Neural cell (in vitro differentiated cells): Measurements from ENCODE around the gene RUNDC3A. TPM values are rescaled to one million over a fixed set of nuclear protein-coding genes. Genes with fewer than 3 reads are reported as not detected.

Source experiments
- H2AFZ ChIP-seq: fragments of 200-600, 300-800 bp; sonication (generic), shearing (Covaris generic); 2 replicates; pipeline ENCODE4 v1.6.0; 2014; ENCODE audit warnings: low read depth, mild to moderate bottlenecking, antibody characterized with exemption, low read length, moderate library complexity
- H3F3A ChIP-seq: fragments of 200-600 bp; shearing (Covaris generic); 2 replicates; pipeline ENCODE4 v1.6.1; 2016; ENCODE audit warnings: mild to moderate bottlenecking, moderate library complexity, mixed read lengths, antibody characterized with exemption, low read length; ENCODE audit not compliant: insufficient read depth, poor library complexity, severe bottlenecking
- H3K27ac ChIP-seq: fragments of 200-600, 300-800 bp; sonication (generic), shearing (Covaris generic); 2 replicates; pipeline ENCODE4 v1.5.1; 2014; ENCODE audit warnings: mild to moderate bottlenecking, low read length, moderate library complexity
- H3K27me3 ChIP-seq: fragments of 300-800, 200-600 bp; sonication (generic), shearing (Covaris generic); 2 replicates; pipeline ENCODE4 v1.6.0; 2014; ENCODE audit warnings: mild to moderate bottlenecking, low read depth, low read length, moderate library complexity; ENCODE audit not compliant: insufficient read depth
- H3K36me3 ChIP-seq: fragments of 300-800, 200-600 bp; sonication (generic), shearing (Covaris generic); 2 replicates; pipeline ENCODE4 v1.5.1; 2014; ENCODE audit warnings: mild to moderate bottlenecking, antibody characterized with exemption, low read length, moderate library complexity; ENCODE audit not compliant: insufficient read depth
- H3K4me2 ChIP-seq: fragments of 300-800, 200-600 bp; sonication (generic), shearing (Covaris generic); 2 replicates; pipeline ENCODE4 v1.6.0; 2014; ENCODE audit warnings: mild to moderate bottlenecking, low read length
- H3K4me3 ChIP-seq: fragments of 300-800, 200-600 bp; sonication (generic), shearing (Covaris generic); 2 replicates; pipeline ENCODE4 v1.5.1; 2014; ENCODE audit warnings: mild to moderate bottlenecking, low read length, moderate library complexity
- H3K79me2 ChIP-seq: fragments of 200-600 bp; shearing (Covaris generic); replicated peaks from 2 replicates; pipeline ENCODE4 v1.6.0; 2014; ENCODE audit warnings: mild to moderate bottlenecking, low read length, moderate library complexity; ENCODE audit not compliant: insufficient read depth
- H3K9ac ChIP-seq: fragments of 300-800, 200-600 bp; sonication (generic), shearing (Covaris generic); 2 replicates; pipeline ENCODE4 v1.6.1; 2016; ENCODE audit warnings: mild to moderate bottlenecking, low read length, mixed read lengths
- H3K9me2 ChIP-seq: fragments of 200-600 bp; shearing (Covaris generic); 2 replicates; pipeline ENCODE4 v1.6.1; 2016; ENCODE audit warnings: mild to moderate bottlenecking, low read length, mixed read lengths; ENCODE audit not compliant: insufficient read depth
- H3K9me3 ChIP-seq: fragments of 200-600, 300-800 bp; sonication (generic), shearing (Covaris generic); 2 replicates; pipeline ENCODE4 v1.6.1; 2016; ENCODE audit warnings: mild to moderate bottlenecking, mixed run types, low read length, moderate library complexity, mixed read lengths
- H4K20me1 ChIP-seq: fragments of 200-600 bp; shearing (Covaris generic); 2 replicates; pipeline ENCODE4 v1.6.1; 2016; ENCODE audit warnings: mild to moderate bottlenecking, mixed run types; ENCODE audit not compliant: insufficient read depth
- CTCF ChIP-seq: fragments of 450-650 bp; IDR thresholded peaks from 2 replicates; pipeline ENCODE4 v1.5.1; 2014; ENCODE audit warnings: antibody characterized with exemption, mild to moderate bottlenecking, moderate library complexity; ENCODE audit not compliant: poor library complexity, severe bottlenecking
- EP300 ChIP-seq: fragments of 450-650 bp; conservative IDR thresholded peaks from 2 replicates; pipeline ENCODE4 v1.6.1; 2014; ENCODE audit warnings: antibody characterized with exemption, mild to moderate bottlenecking, moderate library complexity; ENCODE audit not compliant: poor library complexity, severe bottlenecking
- EZH2 ChIP-seq: fragments of 200-600, 300-800 bp; shearing (Covaris generic), sonication (generic); IDR thresholded peaks from 2 replicates; pipeline ENCODE4 v1.6.1; 2014; ENCODE audit warnings: antibody characterized with exemption, low read length, borderline replicate concordance, mild to moderate bottlenecking; ENCODE audit not compliant: insufficient read depth, poor library complexity, severe bottlenecking
- MXI1 ChIP-seq: fragments of 450-650 bp; conservative IDR thresholded peaks from 2 replicates; pipeline ENCODE4 v1.6.1; 2014; ENCODE audit warnings: antibody characterized with exemption, mild to moderate bottlenecking; ENCODE audit not compliant: poor library complexity, severe bottlenecking
- POLR2AphosphoS5 ChIP-seq: IDR thresholded peaks from 2 replicates; pipeline ENCODE4 v1.6.1; 2012
- RAD21 ChIP-seq: fragments of 450-650 bp; conservative IDR thresholded peaks from 2 replicates; pipeline ENCODE4 v1.6.1; 2014; ENCODE audit warnings: antibody characterized with exemption, mild to moderate bottlenecking, moderate library complexity
- REST ChIP-seq: IDR thresholded peaks from 2 replicates; pipeline ENCODE4 v1.6.1; 2012; ENCODE audit warnings: borderline replicate concordance
- SMC3 ChIP-seq: fragments of 450-650 bp; conservative IDR thresholded peaks from 2 replicates; pipeline ENCODE4 v1.6.1; 2014; ENCODE audit warnings: antibody characterized with exemption, mild to moderate bottlenecking, moderate library complexity; ENCODE audit not compliant: poor library complexity
- TAF1 ChIP-seq: IDR thresholded peaks from 2 replicates; pipeline ENCODE4 v1.6.1; 2012; ENCODE audit warnings: low read depth
- polyA plus RNA-seq: library from polyadenylated mRNA; depleted of rRNA; stranded (reverse); fragments of >200 nt; gene quantifications from 2 replicates; pipeline ENCODE4 v1.2.3, GENCODE V29; 2014

Gene RUNDC3A
- polyA plus RNA-seq, 1 donor from 2014 or later: 279 TPM

- H2AFZ ChIP-seq: no peak overlapping the region
- H3K4me2 ChIP-seq: no peak overlapping the region
- H3K27me3 ChIP-seq: no peaks in the 10 kb centered on the region
- H3K27ac ChIP-seq: no peak overlapping the region
- H4K20me1 ChIP-seq: no peaks in the 10 kb centered on the region
- no peaks in the 10 kb centered on the region for H3K36me3 ChIP-seq
- H3K9ac ChIP-seq: no peak overlapping the region
- no peaks in the 10 kb centered on the region for H3K9me2 ChIP-seq
- no peak for TF ChIP-seq MXI1
- TF ChIP-seq REST: no peak
- TF ChIP-seq POLR2AphosphoS5: no peak
- no peak for TF ChIP-seq CTCF
- no peak overlapping the region for H3K4me3 ChIP-seq
- no peaks in the 10 kb centered on the region for H3K79me2 ChIP-seq
- H3K9me3 ChIP-seq: no peaks in the 10 kb centered on the region
- no peaks in the 10 kb centered on the region for H3F3A ChIP-seq
Observed at GRCh38 chr17:44273607-44274006, 34.8 kb upstream of the RUNDC3A start.

GRCh38 chr17:44277976-44278375 lies 30.4 kb upstream of the RUNDC3A start:
- no peaks in the 10 kb centered on the region for H3K9me3 ChIP-seq
- H2AFZ ChIP-seq: no peak overlapping the region
- H3K4me2 ChIP-seq: no peak overlapping the region
- H3F3A ChIP-seq: no peaks in the 10 kb centered on the region
- no peaks in the 10 kb centered on the region for H4K20me1 ChIP-seq
- no peaks in the 10 kb centered on the region for H3K36me3 ChIP-seq
- H3K9me2 ChIP-seq: no peaks in the 10 kb centered on the region
- no peak overlapping the region for H3K4me3 ChIP-seq
- no peak for TF ChIP-seq TAF1
- H3K9ac ChIP-seq: no peak overlapping the region
- H3K79me2 ChIP-seq: no peaks in the 10 kb centered on the region
- H3K27ac ChIP-seq: no peak overlapping the region
- no peaks in the 10 kb centered on the region for H3K27me3 ChIP-seq

- H3K27me3 ChIP-seq: no peaks in the 10 kb centered on the region
- no peak overlapping the region for H2AFZ ChIP-seq
- H3K36me3 ChIP-seq: no peaks in the 10 kb centered on the region
- no peak overlapping the region for H3K9ac ChIP-seq
- TF ChIP-seq POLR2AphosphoS5: no peak
- no peak for TF ChIP-seq MXI1
- no peak for TF ChIP-seq CTCF
- no peak for TF ChIP-seq TAF1
- no peak for TF ChIP-seq EP300
- TF ChIP-seq SMC3: no peak
- TF ChIP-seq RAD21: no peak
- no peak for TF ChIP-seq EZH2
- no peak for TF ChIP-seq REST
- no peaks in the 10 kb centered on the region for H4K20me1 ChIP-seq
- no peak overlapping the region for H3K4me2 ChIP-seq
- H3K27ac ChIP-seq: no peak overlapping the region
- no peak overlapping the region for H3K4me3 ChIP-seq
- no peaks in the 10 kb centered on the region for H3K79me2 ChIP-seq
- H3K9me2 ChIP-seq: no peaks in the 10 kb centered on the region
- H3K9me3 ChIP-seq: no peaks in the 10 kb centered on the region
- no peaks in the 10 kb centered on the region for H3F3A ChIP-seq
Observed at GRCh38 chr17:44279346-44279665, 29.1 kb upstream of the RUNDC3A start.
